ENCODE data around the gene MTA3.

MTA3 gene

DNA sequence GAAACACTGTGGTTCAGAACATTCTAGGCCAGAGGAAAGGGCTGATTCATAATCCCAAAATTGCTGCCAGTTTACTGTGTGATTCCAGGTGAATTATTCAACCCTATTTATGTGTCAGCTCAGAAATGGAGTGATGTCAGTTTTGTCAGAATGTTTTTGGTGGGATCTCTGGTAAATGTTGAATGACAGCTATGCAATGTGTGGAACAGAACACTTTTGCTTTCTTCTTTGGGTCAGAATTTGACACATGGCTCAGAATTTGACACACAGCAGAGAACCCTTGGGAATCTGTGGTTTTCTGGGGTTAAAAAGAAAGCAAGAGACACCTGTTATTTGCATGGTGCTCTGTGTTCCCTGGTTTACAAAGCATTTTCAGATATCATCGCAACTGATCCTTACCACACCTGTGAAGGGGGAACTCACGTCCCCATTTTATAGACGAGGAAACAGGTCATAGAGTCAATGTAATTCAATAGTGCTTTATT is 1.6 kb upstream of the MTA3 start:
- no peak for DNase-seq (ENCODE audit: low read depth)
- H3K4me3 ChIP-seq (ENCODE audit: low read depth, low read length): no peak overlapping the region
- TF ChIP-seq, protein P1, sequence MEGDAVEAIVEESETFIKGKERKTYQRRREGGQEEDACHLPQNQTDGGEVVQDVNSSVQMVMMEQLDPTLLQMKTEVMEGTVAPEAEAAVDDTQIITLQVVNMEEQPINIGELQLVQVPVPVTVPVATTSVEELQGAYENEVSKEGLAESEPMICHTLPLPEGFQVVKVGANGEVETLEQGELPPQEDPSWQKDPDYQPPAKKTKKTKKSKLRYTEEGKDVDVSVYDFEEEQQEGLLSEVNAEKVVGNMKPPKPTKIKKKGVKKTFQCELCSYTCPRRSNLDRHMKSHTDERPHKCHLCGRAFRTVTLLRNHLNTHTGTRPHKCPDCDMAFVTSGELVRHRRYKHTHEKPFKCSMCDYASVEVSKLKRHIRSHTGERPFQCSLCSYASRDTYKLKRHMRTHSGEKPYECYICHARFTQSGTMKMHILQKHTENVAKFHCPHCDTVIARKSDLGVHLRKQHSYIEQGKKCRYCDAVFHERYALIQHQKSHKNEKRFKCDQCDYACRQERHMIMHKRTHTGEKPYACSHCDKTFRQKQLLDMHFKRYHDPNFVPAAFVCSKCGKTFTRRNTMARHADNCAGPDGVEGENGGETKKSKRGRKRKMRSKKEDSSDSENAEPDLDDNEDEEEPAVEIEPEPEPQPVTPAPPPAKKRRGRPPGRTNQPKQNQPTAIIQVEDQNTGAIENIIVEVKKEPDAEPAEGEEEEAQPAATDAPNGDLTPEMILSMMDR (IDR thresholded peaks at IDR 0.05; ENCODE audit: control insufficient read depth, extremely low read depth, insufficient read depth): no peak

DNA sequence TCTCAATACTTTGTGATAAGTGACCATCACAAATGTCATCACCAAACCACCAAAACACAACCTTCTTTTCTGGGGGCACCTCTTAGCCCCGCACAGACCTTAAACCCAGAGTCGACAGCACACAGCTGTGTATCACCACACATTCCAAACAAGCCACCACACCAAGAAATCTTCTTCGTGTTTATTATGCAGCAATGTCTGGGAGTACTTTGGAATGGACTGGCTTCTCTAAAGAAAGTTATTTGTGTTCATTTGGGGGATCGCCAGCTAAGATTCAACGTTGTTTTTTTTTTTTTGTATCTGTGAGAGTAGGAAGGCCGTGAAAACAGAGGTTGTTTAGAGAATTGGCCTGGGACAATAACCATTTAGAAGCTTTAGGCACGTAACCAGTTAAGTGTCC is 1.1 kb upstream of the MTA3 start:
- no peak for DNase-seq (ENCODE audit: low read depth)
- H3K4me3 ChIP-seq (ENCODE audit: low read depth, low read length): no peak overlapping the region
- TF ChIP-seq, protein P1 (IDR thresholded peaks at IDR 0.05; ENCODE audit: control insufficient read depth, extremely low read depth, insufficient read depth): no peak

DNA sequence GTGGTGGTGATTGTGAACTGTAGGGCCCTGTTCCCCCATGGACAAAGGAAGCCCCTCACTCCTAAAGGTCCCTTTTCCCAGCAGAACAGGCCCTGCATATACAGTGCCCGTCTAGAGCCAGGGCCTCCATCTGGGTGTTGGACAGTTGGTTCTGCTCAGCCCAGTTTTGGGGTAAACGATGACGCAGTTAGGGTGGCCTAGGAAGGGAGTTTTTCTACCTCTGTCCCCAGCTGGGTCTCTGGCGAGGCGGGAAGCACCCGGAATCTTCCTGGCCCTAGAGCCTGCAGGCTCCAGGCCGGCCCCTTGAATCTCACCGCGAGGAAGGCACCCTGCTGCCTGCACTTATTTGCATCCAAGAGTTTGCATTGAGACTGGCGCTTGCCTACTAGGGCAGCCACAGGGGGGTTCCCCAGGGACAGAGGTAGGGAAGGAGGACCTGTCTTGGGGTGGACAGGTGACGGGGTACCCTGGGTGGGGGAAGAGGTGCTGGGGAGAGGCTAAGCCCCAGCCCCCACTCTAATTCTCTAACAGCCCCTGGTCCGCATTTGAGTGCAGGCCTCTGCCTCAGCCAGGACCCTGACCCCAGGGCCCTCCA is 529 bp upstream of the MTA3 start:
- TF ChIP-seq, protein P1 (IDR thresholded peaks at IDR 0.05; ENCODE audit: control insufficient read depth, extremely low read depth, insufficient read depth): no peak
- DNase-seq (ENCODE audit: low read depth): no peak

DNA sequence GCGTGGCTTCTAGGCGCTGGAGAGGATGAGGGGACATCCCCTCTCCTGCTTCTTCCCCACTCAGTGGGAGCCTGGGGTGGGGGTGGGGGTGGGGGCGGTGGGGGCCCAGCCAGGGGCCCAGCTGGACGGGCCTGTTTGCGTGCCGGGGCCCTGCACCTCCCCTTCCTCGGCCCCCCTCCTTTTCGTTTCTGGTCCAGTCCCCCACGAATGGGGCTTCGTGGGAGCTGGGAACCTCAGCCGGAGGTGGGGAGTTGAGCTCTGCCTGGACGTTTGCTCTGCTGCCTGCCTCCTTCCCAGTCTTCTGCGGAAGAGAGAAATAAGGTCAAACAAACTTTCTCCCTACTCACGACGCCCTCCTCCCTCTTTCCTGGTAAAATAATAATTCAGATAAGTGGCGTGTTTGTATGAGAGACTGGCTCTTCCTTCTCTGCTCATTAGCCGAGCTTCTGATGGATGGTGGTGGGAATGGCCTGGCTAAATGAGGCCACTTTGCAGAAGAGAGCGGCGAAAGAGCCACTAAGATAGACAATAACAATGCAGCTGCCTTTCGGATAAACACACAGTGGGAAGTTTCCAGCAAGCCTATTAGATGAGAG is 782 bp downstream of the MTA3 start:
- no peak for DNase-seq (ENCODE audit: low read depth)
- TF ChIP-seq, protein P1 (IDR thresholded peaks at IDR 0.05; ENCODE audit: control insufficient read depth, extremely low read depth, insufficient read depth): no peak
- H3K4me3 ChIP-seq (ENCODE audit: low read depth, low read length): peak overlapping the region; percentile 58

More for the DNA sequence above, 529 bp upstream of the MTA3 start:
- H3K4me3 ChIP-seq (ENCODE audit: low read depth, low read length): no peak overlapping the region

DNA sequence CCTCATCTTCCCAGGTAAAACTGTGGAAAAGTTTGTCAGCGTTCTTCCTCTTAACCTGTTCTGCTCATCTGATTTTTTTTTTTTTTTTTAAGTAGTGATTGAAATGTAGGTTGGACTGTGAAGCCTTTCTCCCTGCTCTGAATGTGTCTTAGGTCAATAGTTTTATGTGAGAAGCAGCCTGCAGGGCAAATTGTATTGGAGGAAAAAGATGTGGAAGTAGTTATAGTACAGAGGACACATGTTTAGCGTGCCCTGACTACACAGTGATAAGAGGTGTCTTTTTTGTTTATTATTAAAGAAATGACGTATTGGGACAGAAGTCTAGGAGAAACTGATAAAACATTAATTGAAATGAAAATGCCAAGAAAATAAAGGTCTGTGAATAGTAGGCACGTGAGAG is 1.5 kb downstream of the MTA3 start:
- H3K4me3 ChIP-seq (ENCODE audit: low read depth, low read length): peak overlapping the region; percentile 58
- TF ChIP-seq, protein P1 (IDR thresholded peaks at IDR 0.05; ENCODE audit: control insufficient read depth, extremely low read depth, insufficient read depth): no peak
- peak; percentile 58 for DNase-seq (ENCODE audit: low read depth)

DNA sequence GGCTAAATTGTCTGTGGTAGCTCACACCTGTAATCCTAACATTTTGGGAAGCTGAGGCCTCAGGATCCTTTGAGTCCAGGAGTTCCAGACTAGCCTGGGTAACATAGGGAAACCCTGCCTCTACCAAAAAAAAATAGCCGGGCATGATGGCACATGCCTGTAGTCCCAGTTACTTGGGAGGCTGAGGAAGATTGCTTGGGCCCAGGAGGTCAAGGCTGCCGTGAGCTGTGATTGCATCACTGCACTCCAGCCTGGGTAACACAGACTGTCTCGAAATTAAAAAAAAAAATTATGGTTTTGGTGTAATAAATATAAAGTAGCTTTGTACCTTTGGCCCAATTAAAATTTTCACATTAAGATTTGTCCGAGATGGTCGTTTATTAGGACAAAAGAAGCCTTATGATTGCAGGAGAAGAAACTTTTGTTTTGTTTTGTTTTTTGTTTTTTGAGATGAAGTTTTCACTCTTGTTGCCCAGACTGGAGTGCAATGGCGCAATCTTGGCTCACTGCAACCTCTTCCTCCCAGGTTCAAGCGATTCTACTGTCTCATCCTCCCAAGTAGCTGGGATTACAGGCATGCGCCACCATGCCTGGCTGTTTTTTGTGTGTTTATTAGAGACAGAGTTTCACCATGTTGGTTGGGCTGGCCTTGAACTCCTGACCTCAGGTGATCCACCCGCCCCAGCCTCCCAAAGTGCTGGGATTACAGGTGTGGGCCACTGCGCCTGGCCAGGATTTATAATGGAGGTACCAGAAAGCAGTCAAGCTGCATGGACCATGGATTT is 4.1 kb downstream of the MTA3 start:
- no peak overlapping the region for H3K4me3 ChIP-seq (ENCODE audit: low read depth, low read length)
- no peak for DNase-seq (ENCODE audit: low read depth)
- TF ChIP-seq, protein P1 (IDR thresholded peaks at IDR 0.05; ENCODE audit: control insufficient read depth, extremely low read depth, insufficient read depth): no peak

All from LNCaP clone FGC (cell line).